Adipocyte (in vitro differentiated cells): Measurements from ENCODE around the gene CSAG1.
"Not testable (repeated sequence)": the region's sequence is repeated elsewhere in the genome, so short reads cannot be mapped to it uniquely, and the experiment has no call there.

Experiments
- DNase-seq: peaks from one replicate; pipeline ENCODE4 v3.0.0-alpha.2; 2015; ENCODE audit warnings: low read depth
- H3K27me3 ChIP-seq: replicated peaks from 2 replicates; pipeline ENCODE4 v1.7.0; 2013; ENCODE audit warnings: mild to moderate bottlenecking, low read length, moderate library complexity; ENCODE audit not compliant: control insufficient read depth, insufficient read depth
- H3K36me3 ChIP-seq: 2 replicates; pipeline ENCODE4 v1.7.0; 2013; ENCODE audit warnings: low read length, mild to moderate bottlenecking, moderate library complexity; ENCODE audit not compliant: control insufficient read depth, insufficient read depth, severe bottlenecking
- H3K4me1 ChIP-seq: 2 replicates; pipeline ENCODE4 v1.7.0; 2013; ENCODE audit warnings: mild to moderate bottlenecking, low read length, moderate library complexity; ENCODE audit not compliant: control insufficient read depth, insufficient read depth
- H3K4me3 ChIP-seq: 2 replicates; pipeline ENCODE4 v1.7.0; 2013; ENCODE audit warnings: mild to moderate bottlenecking, low read length, moderate library complexity
- H3K9ac ChIP-seq: 2 replicates; pipeline ENCODE4 v1.7.0; 2013; ENCODE audit warnings: mild to moderate bottlenecking, low read length, moderate library complexity
- H3K9me3 ChIP-seq: 2 replicates; pipeline ENCODE4 v1.7.0; 2013; ENCODE audit warnings: mild to moderate bottlenecking, low read length, moderate library complexity; ENCODE audit not compliant: control insufficient read depth

Gene CSAG1

GRCh38 chrX:152735860-152736511 is 2.5 kb upstream of the CSAG1 start:
- no peak for DNase-seq
- H3K4me1 ChIP-seq, result no peaks in the 10 kb centered on the region
- no peak overlapping the region for H3K4me3 ChIP-seq
- no peaks in the 10 kb centered on the region for H3K9me3 ChIP-seq
- H3K9ac ChIP-seq, result no peak overlapping the region
- no peaks in the 10 kb centered on the region for H3K27me3 ChIP-seq
- H3K36me3 ChIP-seq, result no peaks in the 10 kb centered on the region

- Histone ChIP-seq H3K36me3 (no peaks in the 10 kb centered on the region), H3K4me1 (no peaks in the 10 kb centered on the region), H3K4me3 (no peak overlapping the region), H3K9me3 (no peaks in the 10 kb centered on the region), H3K27me3 (no peaks in the 10 kb centered on the region), H3K9ac (no peak overlapping the region)
- no peak for DNase-seq
Measured at GRCh38 chrX:152735101-152735500, 1.6 kb upstream of the CSAG1 start.

DNA sequence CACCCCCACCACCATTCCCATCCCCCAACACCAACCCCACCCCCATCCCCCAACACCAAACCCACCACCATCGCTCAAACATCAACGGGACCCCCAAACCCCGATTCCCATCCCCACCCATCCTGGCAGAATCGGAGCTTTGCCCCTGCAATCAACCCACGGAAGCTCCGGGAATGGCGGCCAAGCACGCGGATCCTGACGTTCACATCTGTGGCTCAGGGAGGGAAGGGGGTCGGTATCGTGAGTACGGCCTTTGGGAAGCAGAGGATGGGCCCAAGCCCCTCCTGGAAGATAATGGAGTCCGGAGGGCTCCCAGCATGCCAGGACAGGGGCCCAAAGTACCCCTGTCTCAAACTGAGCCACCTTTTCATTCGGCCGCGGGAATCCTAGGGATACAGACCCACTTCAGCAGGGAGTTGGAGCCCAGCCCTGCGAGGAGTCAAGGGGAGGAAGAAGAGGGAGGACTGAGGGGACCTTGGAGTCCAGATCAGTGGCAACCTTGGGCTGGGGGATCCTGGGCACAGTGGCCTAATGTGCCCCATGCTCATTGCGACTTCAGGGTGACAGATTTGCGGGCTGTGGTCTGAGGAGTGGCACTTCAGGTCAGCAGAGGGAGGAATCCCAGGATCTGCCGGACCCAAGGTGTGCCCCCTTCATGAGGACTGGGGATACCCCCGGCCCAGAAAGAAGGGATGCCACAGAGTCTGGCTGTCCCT is 780 bp upstream of the CSAG1 start:
- H3K4me1 ChIP-seq, H3K9me3 ChIP-seq, DNase-seq, H3K36me3 ChIP-seq, H3K4me3 ChIP-seq, H3K27me3 ChIP-seq, H3K9ac ChIP-seq: not testable (repeated sequence)

DNA sequence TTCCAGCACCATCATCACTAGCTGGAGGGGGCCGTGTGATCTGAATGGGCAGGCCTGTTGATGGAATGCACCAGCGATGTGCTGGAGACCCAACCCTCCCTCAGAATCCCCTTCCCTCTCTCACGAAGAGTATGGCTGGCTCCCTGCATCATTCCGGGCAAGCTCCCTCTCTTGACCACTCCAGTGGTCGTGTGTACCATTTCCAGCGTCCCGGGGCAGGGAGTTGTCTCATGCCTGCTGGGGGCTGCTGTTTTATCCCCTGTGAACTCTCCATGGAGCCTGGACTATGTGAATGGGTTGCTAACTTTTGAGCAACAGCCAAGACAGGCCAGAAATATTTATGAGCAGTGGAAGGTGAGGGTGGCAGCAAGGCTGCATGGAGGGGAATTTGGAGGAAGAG is 8.1 kb downstream of the CSAG1 start:
- Histone ChIP-seq H3K9me3 (peaks cover 11% of the 10 kb centered on the region), H3K4me3 (no peak overlapping the region), H3K27me3 (no peaks in the 10 kb centered on the region), H3K9ac (no peak overlapping the region), H3K4me1 (no peaks in the 10 kb centered on the region), H3K36me3 (no peaks in the 10 kb centered on the region)
- no peak for DNase-seq

DNA sequence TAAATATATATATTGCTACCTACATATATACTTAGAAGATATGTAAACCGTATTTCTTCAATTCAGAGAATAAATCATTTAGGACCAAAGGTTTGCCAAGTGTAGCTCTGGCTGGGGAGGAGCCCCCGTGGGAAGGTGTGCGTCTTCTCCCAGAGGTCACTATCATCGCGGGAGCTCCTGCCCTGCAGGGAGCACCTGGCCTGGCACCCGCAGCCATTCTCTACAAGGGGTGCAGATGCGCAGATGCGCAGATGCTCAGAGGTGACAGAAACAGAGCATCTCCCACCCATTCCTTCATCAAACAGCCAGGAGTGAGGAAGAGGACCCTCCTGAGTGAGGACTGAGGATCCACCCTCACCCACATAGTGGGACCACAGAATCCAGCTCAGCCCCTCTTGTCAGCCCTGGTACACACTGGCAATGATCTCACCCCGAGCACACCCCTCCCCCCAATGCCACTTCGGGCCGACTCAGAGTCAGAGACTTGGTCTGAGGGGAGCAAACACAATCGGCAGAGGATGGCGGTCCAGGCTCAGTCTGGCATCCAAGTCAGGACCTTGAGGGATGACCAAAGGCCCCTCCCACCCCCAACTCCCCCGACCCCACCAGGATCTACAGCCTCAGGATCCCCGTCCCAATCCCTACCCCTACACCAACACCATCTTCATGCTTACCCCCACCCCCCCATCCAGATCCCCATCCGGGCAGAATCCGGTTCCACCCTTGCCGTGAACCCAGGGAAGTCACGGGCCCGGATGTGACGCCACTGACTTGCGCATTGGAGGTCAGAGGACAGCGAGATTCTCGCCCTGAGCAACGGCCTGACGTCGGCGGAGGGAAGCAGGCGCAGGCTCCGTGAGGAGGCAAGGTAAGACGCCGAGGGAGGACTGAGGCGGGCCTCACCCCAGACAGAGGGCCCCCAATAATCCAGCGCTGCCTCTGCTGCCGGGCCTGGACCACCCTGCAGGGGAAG is 19.4 kb downstream of the CSAG1 start, which contains the start of gene MAGEA2B:
MAGEA2B (plus strand) TSS at position 814 of the 973 bp plus-strand sequence. CDS start 2,479 bp downstream, outside the sequence.
- H3K4me3 ChIP-seq, H3K36me3 ChIP-seq, H3K9ac ChIP-seq, H3K9me3 ChIP-seq, H3K27me3 ChIP-seq, H3K4me1 ChIP-seq, DNase-seq: not testable (repeated sequence)

DNA sequence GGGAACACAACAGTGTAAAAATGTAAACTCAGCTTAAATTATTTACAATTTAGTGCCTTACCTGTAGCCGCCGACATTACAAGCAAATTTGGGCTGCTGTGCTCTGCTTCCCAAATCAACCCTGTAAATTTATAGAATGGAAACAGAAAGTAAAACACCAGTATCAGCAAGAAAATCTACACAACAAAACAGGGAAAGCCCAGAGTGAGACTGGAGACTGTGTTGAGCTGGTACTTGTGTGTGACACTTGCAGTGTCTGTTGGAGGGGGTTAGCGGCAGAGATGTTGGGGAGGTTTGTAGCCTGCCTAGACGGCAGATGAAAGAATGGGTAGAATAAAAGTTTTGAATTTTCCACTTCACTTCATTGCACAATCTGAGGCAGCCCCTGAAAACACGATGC is 20.3 kb downstream of the CSAG1 start:
- not testable (repeated sequence) for DNase-seq, H3K4me3 ChIP-seq, H3K9me3 ChIP-seq, H3K4me1 ChIP-seq, H3K9ac ChIP-seq, H3K36me3 ChIP-seq, H3K27me3 ChIP-seq

GRCh38 chrX:152709173-152709572 is 24.3 kb downstream of the CSAG1 start, which contains the start of gene CSAG2:
Gene CSAG2, minus strand, starts transcription at chrX:152709273. Its CDS starts 161 bp downstream, at chrX:152709112.
- H3K9me3 ChIP-seq, H3K36me3 ChIP-seq, H3K4me1 ChIP-seq, H3K9ac ChIP-seq, H3K27me3 ChIP-seq, DNase-seq, H3K4me3 ChIP-seq: not testable (repeated sequence)

- not testable (repeated sequence) for DNase-seq, H3K4me3 ChIP-seq, H3K9me3 ChIP-seq, H3K27me3 ChIP-seq, H3K4me1 ChIP-seq, H3K36me3 ChIP-seq, H3K9ac ChIP-seq
Measured at GRCh38 chrX:152706500-152706899, 27.0 kb downstream of the CSAG1 start.

DNA sequence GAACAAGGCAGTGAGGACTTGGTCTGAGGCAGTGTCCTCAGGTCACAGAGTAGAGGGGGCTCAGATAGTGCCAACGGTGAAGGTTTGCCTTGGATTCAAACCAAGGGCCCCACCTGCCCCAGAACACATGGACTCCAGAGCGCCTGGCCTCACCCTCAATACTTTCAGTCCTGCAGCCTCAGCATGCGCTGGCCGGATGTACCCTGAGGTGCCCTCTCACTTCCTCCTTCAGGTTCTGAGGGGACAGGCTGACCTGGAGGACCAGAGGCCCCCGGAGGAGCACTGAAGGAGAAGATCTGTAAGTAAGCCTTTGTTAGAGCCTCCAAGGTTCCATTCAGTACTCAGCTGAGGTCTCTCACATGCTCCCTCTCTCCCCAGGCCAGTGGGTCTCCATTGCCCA is 33.1 kb downstream of the CSAG1 start:
- not testable (repeated sequence) for H3K9me3 ChIP-seq, H3K27me3 ChIP-seq, H3K9ac ChIP-seq, DNase-seq, H3K36me3 ChIP-seq, H3K4me3 ChIP-seq, H3K4me1 ChIP-seq

DNA sequence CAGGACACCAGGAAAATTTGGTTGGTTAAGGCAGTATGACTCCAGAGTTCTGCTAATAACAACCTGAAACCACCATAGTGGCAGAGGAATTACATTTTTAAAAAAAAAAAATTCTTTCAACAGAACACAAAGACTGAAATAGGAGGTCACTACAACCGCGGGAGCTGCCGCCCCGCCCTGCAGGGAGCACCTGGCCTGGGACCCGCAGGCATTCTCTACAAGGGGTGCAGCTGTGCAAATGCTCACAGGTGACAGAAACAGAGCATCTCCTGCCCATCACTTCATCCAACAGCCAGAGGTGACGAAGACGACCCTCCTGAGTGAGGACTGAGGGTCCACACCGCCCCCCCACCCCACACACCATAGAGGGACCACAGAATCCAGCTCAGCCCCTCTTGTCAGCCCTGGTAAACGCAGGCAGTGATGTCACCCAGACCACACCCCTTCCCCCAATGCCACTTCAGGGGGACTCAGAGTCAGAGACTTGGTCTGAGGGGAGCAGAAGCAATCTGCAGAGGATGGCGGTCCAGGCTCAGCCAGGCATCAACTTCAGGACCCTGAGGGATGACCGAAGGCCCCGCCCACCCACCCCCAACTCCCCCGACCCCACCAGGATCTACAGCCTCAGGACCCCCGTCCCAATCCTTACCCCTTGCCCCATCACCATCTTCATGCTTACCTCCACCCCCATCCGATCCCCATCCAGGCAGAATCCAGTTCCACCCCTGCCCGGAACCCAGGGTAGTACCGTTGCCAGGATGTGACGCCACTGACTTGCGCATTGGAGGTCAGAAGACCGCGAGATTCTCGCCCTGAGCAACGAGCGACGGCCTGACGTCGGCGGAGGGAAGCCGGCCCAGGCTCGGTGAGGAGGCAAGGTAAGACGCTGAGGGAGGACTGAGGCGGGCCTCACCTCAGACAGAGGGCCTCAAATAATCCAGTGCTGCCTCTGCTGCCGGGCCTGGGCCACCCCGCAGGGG is 35.3 kb downstream of the CSAG1 start, which contains the start of gene MAGEA3:
MAGEA3 (plus strand) TSS at position 843 of the 980 bp plus-strand sequence. CDS start 2,039 bp downstream, outside the sequence.
- H3K9me3 ChIP-seq, H3K27me3 ChIP-seq, H3K36me3 ChIP-seq, DNase-seq, H3K4me3 ChIP-seq, H3K4me1 ChIP-seq, H3K9ac ChIP-seq: not testable (repeated sequence)
